ENCODE data around the gene TANC1.

Gene TANC1

GRCh38 chr2:159149747-159150146, 181.3 kb downstream of the TANC1 start:
- no peaks in the 10 kb centered on the region for H3K27me3 ChIP-seq (ENCODE audit: control insufficient read depth, insufficient read depth, low read length)
- H3K36me3 ChIP-seq (ENCODE audit: control insufficient read depth, insufficient read depth, low read length) = no peaks in the 10 kb centered on the region
- H3K9me3 ChIP-seq (ENCODE audit: control insufficient read depth, low read length) = no peaks in the 10 kb centered on the region
- no peak overlapping the region for H3K4me3 ChIP-seq (ENCODE audit: low read length)
- no peak overlapping the region for H3K9ac ChIP-seq (ENCODE audit: low read length)
- H3K4me1 ChIP-seq (ENCODE audit: control insufficient read depth, insufficient read depth, low read length) = peaks cover 59% of the 10 kb centered on the region

GRCh38 chr2:159150280-159150746, 181.9 kb downstream of the TANC1 start:
- peaks cover 65% of the 10 kb centered on the region for H3K4me1 ChIP-seq (ENCODE audit: control insufficient read depth, insufficient read depth, low read length)
- H3K4me3 ChIP-seq (ENCODE audit: low read length) = no peak overlapping the region
- H3K9me3 ChIP-seq (ENCODE audit: control insufficient read depth, low read length) = no peaks in the 10 kb centered on the region
- no peaks in the 10 kb centered on the region for H3K27me3 ChIP-seq (ENCODE audit: control insufficient read depth, insufficient read depth, low read length)
- no peak overlapping the region for H3K9ac ChIP-seq (ENCODE audit: low read length)
- no peaks in the 10 kb centered on the region for H3K36me3 ChIP-seq (ENCODE audit: control insufficient read depth, insufficient read depth, low read length)

DNA sequence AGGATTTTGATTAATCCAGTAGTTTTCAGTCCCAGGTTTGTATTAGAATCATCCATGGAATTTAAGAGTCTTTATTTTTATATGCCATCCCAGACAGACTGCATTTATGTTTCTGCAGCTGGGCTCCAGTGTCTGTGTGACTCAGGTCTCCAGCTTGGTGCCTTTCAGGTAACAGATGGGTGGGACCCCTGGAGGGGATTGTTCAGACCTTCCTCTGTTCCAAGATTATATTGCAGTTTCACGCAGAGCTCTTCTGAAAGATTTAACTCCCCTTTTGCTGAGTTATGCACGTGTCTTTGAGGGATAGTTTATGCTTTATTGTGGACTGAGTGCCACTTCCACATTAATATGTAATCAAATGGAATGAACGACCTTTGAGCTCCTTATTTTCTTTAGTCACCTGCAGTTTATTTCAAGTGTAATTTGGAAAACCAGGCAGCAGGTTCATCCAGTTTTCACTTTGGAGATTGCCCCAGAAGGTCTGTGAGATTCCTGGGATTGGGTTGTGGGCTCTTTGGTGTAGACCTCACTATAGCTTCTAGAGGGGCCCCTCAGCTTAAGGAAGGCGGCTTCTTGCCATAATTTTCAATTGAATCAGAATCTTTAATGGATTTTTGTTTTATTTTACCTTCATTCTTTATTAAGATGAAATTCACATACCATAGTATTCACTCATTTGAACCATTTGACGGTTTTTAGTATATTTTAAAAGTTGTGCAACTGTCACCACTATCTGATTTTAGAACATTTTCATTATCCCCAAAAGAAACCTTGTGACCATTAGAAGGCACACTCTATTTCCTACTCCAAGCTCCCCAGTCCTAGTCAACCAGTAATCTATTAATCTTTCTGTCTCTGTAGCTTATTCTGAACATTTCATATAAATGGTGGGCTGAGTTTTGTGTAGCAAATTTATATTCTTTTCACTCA, 183.0 kb downstream of the TANC1 start:
- no peak overlapping the region for H3K4me3 ChIP-seq (ENCODE audit: low read length)
- no peak overlapping the region for H3K9ac ChIP-seq (ENCODE audit: low read length)
- H3K4me1 ChIP-seq (ENCODE audit: control insufficient read depth, insufficient read depth, low read length) = peaks cover 70% of the 10 kb centered on the region
- H3K9me3 ChIP-seq (ENCODE audit: control insufficient read depth, low read length) = no peaks in the 10 kb centered on the region
- H3K36me3 ChIP-seq (ENCODE audit: control insufficient read depth, insufficient read depth, low read length) = no peaks in the 10 kb centered on the region
- H3K27me3 ChIP-seq (ENCODE audit: control insufficient read depth, insufficient read depth, low read length) = no peaks in the 10 kb centered on the region

GRCh38 chr2:159152128-159152778, 183.8 kb downstream of the TANC1 start:
- H3K4me1 ChIP-seq (ENCODE audit: control insufficient read depth, insufficient read depth, low read length) = peaks cover 72% of the 10 kb centered on the region
- H3K27me3 ChIP-seq (ENCODE audit: control insufficient read depth, insufficient read depth, low read length) = no peaks in the 10 kb centered on the region
- H3K4me3 ChIP-seq (ENCODE audit: low read length) = no peak overlapping the region
- no peaks in the 10 kb centered on the region for H3K9me3 ChIP-seq (ENCODE audit: control insufficient read depth, low read length)
- no peak overlapping the region for H3K9ac ChIP-seq (ENCODE audit: low read length)
- no peaks in the 10 kb centered on the region for H3K36me3 ChIP-seq (ENCODE audit: control insufficient read depth, insufficient read depth, low read length)

DNA sequence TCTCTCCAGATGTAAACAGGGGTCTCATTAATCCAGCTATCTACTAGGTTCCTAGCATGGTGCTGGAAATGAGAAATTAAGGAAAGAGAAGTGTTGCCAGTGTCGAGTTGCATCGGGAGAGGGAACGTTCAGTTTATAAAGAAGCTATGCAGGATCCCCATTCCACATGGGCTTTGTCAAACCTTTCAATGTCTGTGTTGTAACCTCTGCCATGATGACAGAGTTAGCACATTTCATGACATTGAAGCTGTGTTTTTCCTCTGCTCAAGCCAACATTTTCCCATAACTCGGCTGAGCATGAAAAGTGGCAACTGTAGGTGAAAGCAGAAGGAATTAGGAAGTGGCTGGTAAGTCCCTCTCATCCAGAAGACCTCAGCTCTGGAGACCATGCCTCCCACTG, 184.6 kb downstream of the TANC1 start:
- Histone ChIP-seq H3K9me3 (ENCODE audit: control insufficient read depth, low read length) (no peaks in the 10 kb centered on the region), H3K9ac (ENCODE audit: low read length) (no peak overlapping the region), H3K4me1 (ENCODE audit: control insufficient read depth, insufficient read depth, low read length) (peaks cover 69% of the 10 kb centered on the region), H3K27me3 (ENCODE audit: control insufficient read depth, insufficient read depth, low read length) (no peaks in the 10 kb centered on the region), H3K36me3 (ENCODE audit: control insufficient read depth, insufficient read depth, low read length) (no peaks in the 10 kb centered on the region), H3K4me3 (ENCODE audit: low read length) (no peak overlapping the region)

DNA sequence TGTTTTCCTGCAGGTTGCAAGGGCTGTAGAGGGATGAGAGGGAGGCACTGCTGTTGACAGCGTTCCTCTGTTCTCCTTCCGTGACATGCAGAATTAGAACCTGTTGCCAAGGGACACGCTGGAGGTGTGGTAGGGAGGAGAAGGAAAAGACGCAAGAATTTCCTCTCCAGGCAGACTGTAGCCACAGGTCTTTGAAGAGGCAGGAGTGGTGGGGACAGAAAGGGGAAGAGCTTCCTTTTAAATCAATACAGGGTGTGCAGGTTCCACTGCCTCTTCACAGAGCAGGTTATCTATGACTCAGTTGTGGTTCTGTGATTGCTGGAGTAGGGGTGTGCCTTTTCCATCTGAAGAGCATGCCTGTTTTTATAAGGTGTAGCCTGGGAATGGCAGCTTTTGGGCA, 185.0 kb downstream of the TANC1 start:
- no peaks in the 10 kb centered on the region for H3K36me3 ChIP-seq (ENCODE audit: control insufficient read depth, insufficient read depth, low read length)
- H3K4me1 ChIP-seq (ENCODE audit: control insufficient read depth, insufficient read depth, low read length) = peaks cover 69% of the 10 kb centered on the region
- H3K9ac ChIP-seq (ENCODE audit: low read length) = no peak overlapping the region
- H3K4me3 ChIP-seq (ENCODE audit: low read length) = no peak overlapping the region
- H3K9me3 ChIP-seq (ENCODE audit: control insufficient read depth, low read length) = no peaks in the 10 kb centered on the region
- no peaks in the 10 kb centered on the region for H3K27me3 ChIP-seq (ENCODE audit: control insufficient read depth, insufficient read depth, low read length)

GRCh38 chr2:159153951-159154350, 185.5 kb downstream of the TANC1 start:
- Histone ChIP-seq H3K36me3 (ENCODE audit: control insufficient read depth, insufficient read depth, low read length) (no peaks in the 10 kb centered on the region), H3K4me3 (ENCODE audit: low read length) (no peak overlapping the region), H3K27me3 (ENCODE audit: control insufficient read depth, insufficient read depth, low read length) (no peaks in the 10 kb centered on the region), H3K9me3 (ENCODE audit: control insufficient read depth, low read length) (no peaks in the 10 kb centered on the region), H3K4me1 (ENCODE audit: control insufficient read depth, insufficient read depth, low read length) (peaks cover 69% of the 10 kb centered on the region), H3K9ac (ENCODE audit: low read length) (no peak overlapping the region)

- H3K27me3 ChIP-seq (ENCODE audit: control insufficient read depth, insufficient read depth, low read length) = no peaks in the 10 kb centered on the region
- H3K9ac ChIP-seq (ENCODE audit: low read length) = no peak overlapping the region
- peaks cover 69% of the 10 kb centered on the region for H3K4me1 ChIP-seq (ENCODE audit: control insufficient read depth, insufficient read depth, low read length)
- no peaks in the 10 kb centered on the region for H3K36me3 ChIP-seq (ENCODE audit: control insufficient read depth, insufficient read depth, low read length)
- H3K9me3 ChIP-seq (ENCODE audit: control insufficient read depth, low read length) = no peaks in the 10 kb centered on the region
- H3K4me3 ChIP-seq (ENCODE audit: low read length) = no peak overlapping the region
These were observed 185.9 kb downstream of the TANC1 start for GRCh38 chr2:159154366-159154765.

- Histone ChIP-seq H3K27me3 (ENCODE audit: control insufficient read depth, insufficient read depth, low read length) (no peaks in the 10 kb centered on the region), H3K4me1 (ENCODE audit: control insufficient read depth, insufficient read depth, low read length) (peaks cover 67% of the 10 kb centered on the region), H3K9me3 (ENCODE audit: control insufficient read depth, low read length) (no peaks in the 10 kb centered on the region), H3K4me3 (ENCODE audit: low read length) (no peak overlapping the region), H3K36me3 (ENCODE audit: control insufficient read depth, insufficient read depth, low read length) (no peaks in the 10 kb centered on the region), H3K9ac (ENCODE audit: low read length) (peak overlapping the region; percentile 37)
These were observed 186.9 kb downstream of the TANC1 start for GRCh38 chr2:159155320-159155719.

- peak overlapping the region; percentile 37 for H3K9ac ChIP-seq (ENCODE audit: low read length)
- no peak overlapping the region for H3K4me3 ChIP-seq (ENCODE audit: low read length)
- no peaks in the 10 kb centered on the region for H3K9me3 ChIP-seq (ENCODE audit: control insufficient read depth, low read length)
- no peaks in the 10 kb centered on the region for H3K27me3 ChIP-seq (ENCODE audit: control insufficient read depth, insufficient read depth, low read length)
- H3K36me3 ChIP-seq (ENCODE audit: control insufficient read depth, insufficient read depth, low read length) = no peaks in the 10 kb centered on the region
- peaks cover 62% of the 10 kb centered on the region for H3K4me1 ChIP-seq (ENCODE audit: control insufficient read depth, insufficient read depth, low read length)
These were observed 187.4 kb downstream of the TANC1 start for GRCh38 chr2:159155791-159156190.

DNA sequence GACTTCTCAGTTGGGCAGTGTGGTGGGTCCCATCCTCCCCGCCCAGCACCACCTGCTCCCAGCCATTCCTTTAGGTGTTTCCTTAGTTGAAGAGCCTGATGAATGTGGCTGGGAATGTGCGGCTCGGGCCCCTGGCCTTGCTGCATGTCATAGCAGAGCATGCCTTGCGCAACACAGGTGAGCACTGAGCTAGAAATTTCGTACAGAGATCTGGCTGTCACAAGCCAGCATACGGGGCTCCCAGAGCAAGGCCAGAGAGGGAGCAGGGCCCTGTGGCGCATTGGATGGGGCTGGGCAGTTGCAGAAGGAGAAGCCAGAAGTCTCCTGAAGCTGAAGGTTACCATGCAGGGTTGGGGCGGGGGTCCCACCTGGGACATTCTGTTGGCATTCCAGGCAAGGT, 188.4 kb downstream of the TANC1 start:
- H3K4me1 ChIP-seq (ENCODE audit: control insufficient read depth, insufficient read depth, low read length) = peaks cover 51% of the 10 kb centered on the region
- H3K9me3 ChIP-seq (ENCODE audit: control insufficient read depth, low read length) = no peaks in the 10 kb centered on the region
- H3K27me3 ChIP-seq (ENCODE audit: control insufficient read depth, insufficient read depth, low read length) = no peaks in the 10 kb centered on the region
- H3K9ac ChIP-seq (ENCODE audit: low read length) = no peak overlapping the region
- no peak overlapping the region for H3K4me3 ChIP-seq (ENCODE audit: low read length)
- no peaks in the 10 kb centered on the region for H3K36me3 ChIP-seq (ENCODE audit: control insufficient read depth, insufficient read depth, low read length)

Measured in mucosa of stomach (tissue), 1 donor.